HL-60 (cell line): ENCODE results near the gene MAP2K5.

Experiments used
- GABPA ChIP-seq: IDR thresholded peaks from 2 replicates; pipeline ENCODE4 v1.6.1; 2012; ENCODE audit warnings: low read depth
- POLR2AphosphoS5 ChIP-seq: IDR thresholded peaks from 2 replicates; pipeline ENCODE4 v1.6.1; 2012; ENCODE audit warnings: low read depth
- SPI1 ChIP-seq: IDR thresholded peaks from 2 replicates; pipeline ENCODE4 v1.6.1; 2012; ENCODE audit warnings: low read depth, mild to moderate bottlenecking, borderline replicate concordance
- TF ChIP-seq, protein P1 (sequence below): IDR thresholded peaks from one replicate; pipeline ENCODE4 v1.5.1; 2011; ENCODE audit warnings: low read length, control low read depth, inconsistent platforms; ENCODE audit not compliant: insufficient read depth
- TF ChIP-seq, protein P2 (sequence below): IDR thresholded peaks from 2 replicates; pipeline ENCODE4 v1.6.1; 2012; ENCODE audit warnings: low read depth; ENCODE audit not compliant: insufficient replicate concordance

DNA sequence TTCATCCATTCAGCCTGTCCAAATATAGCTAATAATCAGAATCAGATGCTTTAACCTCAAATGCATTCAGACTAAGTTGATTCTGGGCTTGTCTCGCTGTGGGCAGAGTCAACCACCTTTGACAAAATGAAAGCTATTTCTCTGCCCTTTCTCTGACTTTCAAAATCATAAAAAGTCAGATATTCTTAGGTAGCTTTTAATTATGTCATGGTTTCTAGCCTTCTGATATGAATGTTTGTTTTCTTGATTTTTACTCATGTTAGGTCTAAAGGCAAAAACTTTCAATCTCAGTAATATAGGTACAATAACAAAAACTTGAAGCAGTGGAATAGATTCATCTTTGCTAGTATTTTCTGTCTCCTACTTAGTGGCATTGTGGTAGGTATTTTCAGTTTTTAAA lies 46.9 kb upstream of the MAP2K5 start:
- TF ChIP-seq, protein P1, sequence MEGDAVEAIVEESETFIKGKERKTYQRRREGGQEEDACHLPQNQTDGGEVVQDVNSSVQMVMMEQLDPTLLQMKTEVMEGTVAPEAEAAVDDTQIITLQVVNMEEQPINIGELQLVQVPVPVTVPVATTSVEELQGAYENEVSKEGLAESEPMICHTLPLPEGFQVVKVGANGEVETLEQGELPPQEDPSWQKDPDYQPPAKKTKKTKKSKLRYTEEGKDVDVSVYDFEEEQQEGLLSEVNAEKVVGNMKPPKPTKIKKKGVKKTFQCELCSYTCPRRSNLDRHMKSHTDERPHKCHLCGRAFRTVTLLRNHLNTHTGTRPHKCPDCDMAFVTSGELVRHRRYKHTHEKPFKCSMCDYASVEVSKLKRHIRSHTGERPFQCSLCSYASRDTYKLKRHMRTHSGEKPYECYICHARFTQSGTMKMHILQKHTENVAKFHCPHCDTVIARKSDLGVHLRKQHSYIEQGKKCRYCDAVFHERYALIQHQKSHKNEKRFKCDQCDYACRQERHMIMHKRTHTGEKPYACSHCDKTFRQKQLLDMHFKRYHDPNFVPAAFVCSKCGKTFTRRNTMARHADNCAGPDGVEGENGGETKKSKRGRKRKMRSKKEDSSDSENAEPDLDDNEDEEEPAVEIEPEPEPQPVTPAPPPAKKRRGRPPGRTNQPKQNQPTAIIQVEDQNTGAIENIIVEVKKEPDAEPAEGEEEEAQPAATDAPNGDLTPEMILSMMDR = no peak
- TF ChIP-seq, protein P2, sequence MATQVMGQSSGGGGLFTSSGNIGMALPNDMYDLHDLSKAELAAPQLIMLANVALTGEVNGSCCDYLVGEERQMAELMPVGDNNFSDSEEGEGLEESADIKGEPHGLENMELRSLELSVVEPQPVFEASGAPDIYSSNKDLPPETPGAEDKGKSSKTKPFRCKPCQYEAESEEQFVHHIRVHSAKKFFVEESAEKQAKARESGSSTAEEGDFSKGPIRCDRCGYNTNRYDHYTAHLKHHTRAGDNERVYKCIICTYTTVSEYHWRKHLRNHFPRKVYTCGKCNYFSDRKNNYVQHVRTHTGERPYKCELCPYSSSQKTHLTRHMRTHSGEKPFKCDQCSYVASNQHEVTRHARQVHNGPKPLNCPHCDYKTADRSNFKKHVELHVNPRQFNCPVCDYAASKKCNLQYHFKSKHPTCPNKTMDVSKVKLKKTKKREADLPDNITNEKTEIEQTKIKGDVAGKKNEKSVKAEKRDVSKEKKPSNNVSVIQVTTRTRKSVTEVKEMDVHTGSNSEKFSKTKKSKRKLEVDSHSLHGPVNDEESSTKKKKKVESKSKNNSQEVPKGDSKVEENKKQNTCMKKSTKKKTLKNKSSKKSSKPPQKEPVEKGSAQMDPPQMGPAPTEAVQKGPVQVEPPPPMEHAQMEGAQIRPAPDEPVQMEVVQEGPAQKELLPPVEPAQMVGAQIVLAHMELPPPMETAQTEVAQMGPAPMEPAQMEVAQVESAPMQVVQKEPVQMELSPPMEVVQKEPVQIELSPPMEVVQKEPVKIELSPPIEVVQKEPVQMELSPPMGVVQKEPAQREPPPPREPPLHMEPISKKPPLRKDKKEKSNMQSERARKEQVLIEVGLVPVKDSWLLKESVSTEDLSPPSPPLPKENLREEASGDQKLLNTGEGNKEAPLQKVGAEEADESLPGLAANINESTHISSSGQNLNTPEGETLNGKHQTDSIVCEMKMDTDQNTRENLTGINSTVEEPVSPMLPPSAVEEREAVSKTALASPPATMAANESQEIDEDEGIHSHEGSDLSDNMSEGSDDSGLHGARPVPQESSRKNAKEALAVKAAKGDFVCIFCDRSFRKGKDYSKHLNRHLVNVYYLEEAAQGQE = no peak
- TF ChIP-seq SPI1 = no peak
- TF ChIP-seq POLR2AphosphoS5 = no peak
- no peak for TF ChIP-seq GABPA
